NB4 (cell line): ENCODE measurements around the gene OBSCN.

Source experiments
- CTCF ChIP-seq: IDR thresholded peaks from one replicate; pipeline ENCODE4 v1.5.1; 2012; ENCODE audit warnings: low read depth, low read length
- MAX ChIP-seq: IDR thresholded peaks from 2 replicates; pipeline ENCODE4 v1.6.1; 2011; ENCODE audit warnings: low read depth, low read length
- POLR2A ChIP-seq: IDR thresholded peaks from 2 replicates; pipeline ENCODE4 v1.6.1; 2011; ENCODE audit warnings: mild to moderate bottlenecking; ENCODE audit not compliant: insufficient read length; ENCODE audit errors: extremely low read depth

- no peak for TF ChIP-seq CTCF
- TF ChIP-seq MAX: no peak
- no peak for TF ChIP-seq POLR2A
These were observed 67.3 kb downstream of the OBSCN start for GRCh38 chr1:228275179-228275429.
